K562 (cell line): ENCODE data around the gene ATP6V0A1. TPM values are rescaled to one million over a fixed set of nuclear protein-coding genes. Genes with fewer than 3 reads are reported as not detected.
A peak's percentile ranks its signal among the peaks of the same experiment; 100 is the strongest.

Experiments
- ARNT ChIP-seq, 2 experiments: fragments of 450-650 bp; IDR thresholded peaks; 2 replicates each; pipeline ENCODE4 v1.6.1; 2016; ENCODE audit warnings: mild to moderate bottlenecking in 1 of 2
- ASH1L ChIP-seq: fragments of 450-650 bp; IDR thresholded peaks from 2 replicates; pipeline ENCODE4 v1.6.1; 2018; ENCODE audit warnings: borderline replicate concordance, mild to moderate bottlenecking, low read depth; ENCODE audit not compliant: partially characterized antibody
- BHLHE40 ChIP-seq: IDR thresholded peaks from 2 replicates; pipeline ENCODE4 v1.6.1; 2011; ENCODE audit warnings: low read length, improper control_type of control experiment
- CBFB ChIP-seq: sonication (generic); formaldehyde crosslinking; IDR thresholded peaks from 2 replicates; pipeline ENCODE4 v1.4.0; 2020; ENCODE audit warnings: mild to moderate bottlenecking, missing genetic modification reagents
- ETV6 ChIP-seq, 3 experiments: fragments of 150-350 bp in 1 of 3; sonication (generic) in 1 of 3; formaldehyde crosslinking in 1 of 3; IDR thresholded peaks; 2 replicates each; pipeline versions ENCODE4 v1.6.1 to v1.8.0; 2014 to 2022; ENCODE audit warnings: borderline replicate concordance in 2 of 3, low read depth in 2 of 3, antibody characterized with exemption in 1 of 3, low read length in 1 of 3, mild to moderate bottlenecking in 1 of 3, missing genetic modification reagents in 1 of 3
- FIP1L1 ChIP-seq: fragments of 200-400 bp; formaldehyde crosslinking; IDR thresholded peaks from 2 replicates; pipeline ENCODE4 v1.6.1; 2018; ENCODE audit warnings: mild to moderate bottlenecking, low read depth, low read length; ENCODE audit not compliant: poor library complexity, severe bottlenecking
- L3MBTL2 ChIP-seq: fragments of 450-650 bp; IDR thresholded peaks from 2 replicates; pipeline ENCODE4 v1.6.1; 2016; ENCODE audit warnings: mild to moderate bottlenecking, moderate library complexity
- MEIS2 ChIP-seq: fragments of 450-650 bp; IDR thresholded peaks from 2 replicates; pipeline ENCODE4 v1.6.1; 2014; ENCODE audit warnings: mild to moderate bottlenecking; ENCODE audit not compliant: partially characterized antibody
- MXI1 ChIP-seq: IDR thresholded peaks from 2 replicates; pipeline ENCODE4 v1.6.1; 2011; ENCODE audit warnings: low read depth, mild to moderate bottlenecking, improper control_type of control experiment, low read length
- NFE2L1 ChIP-seq: fragments of 450-650 bp; IDR thresholded peaks from 2 replicates; pipeline ENCODE4 v1.6.1; 2016; ENCODE audit warnings: missing genetic modification characterization, low read depth, mild to moderate bottlenecking, missing compliant biosample characterization, moderate library complexity, borderline replicate concordance
- RFX1 ChIP-seq: fragments of 450-650 bp; IDR thresholded peaks from 2 replicates; pipeline ENCODE4 v1.6.1; 2016; ENCODE audit warnings: mild to moderate bottlenecking, moderate library complexity
- SIN3A ChIP-seq, 2 experiments: fragments of 150-350 bp in 1 of 2; IDR thresholded peaks; 2 replicates each; pipeline ENCODE4 v1.6.1; 2011 to 2016; ENCODE audit warnings: borderline replicate concordance in 2 of 2, low read depth in 2 of 2, low read length in 2 of 2, mild to moderate bottlenecking in 2 of 2, moderate library complexity in 2 of 2; ENCODE audit not compliant: control insufficient read depth in 1 of 2
- ZNF436 ChIP-seq: fragments of 250-450, 450-650 bp; sonication (Bioruptor Pico); formaldehyde crosslinking; IDR thresholded peaks from 2 replicates; pipeline ENCODE4 v1.7.0; 2020; ENCODE audit warnings: mild to moderate bottlenecking
- ZNF589 ChIP-seq: fragments of 200-800 bp; sonication (Bioruptor generic); IDR thresholded peaks from 2 replicates; pipeline ENCODE4 v1.6.1; 2016; ENCODE audit warnings: low read depth, missing genetic modification characterization, missing compliant biosample characterization
- ZNF668 ChIP-seq: fragments of 250-450 bp; sonication (Bioruptor Pico); IDR thresholded peaks from 2 replicates; pipeline ENCODE4 v1.8.0; 2022; ENCODE audit warnings: mild to moderate bottlenecking, inconsistent platforms
- polyA plus RNA-seq, 8 experiments: library from polyadenylated mRNA; depleted of rRNA in 4 of 8; stranded (reverse) in 5 of 8; unstranded in 3 of 8; fragments of >200 nt; fragmentation: Nextera tagmentation in 2 of 8; fragmentation: Illumina TruSeq in 1 of 8; extraction: Ambion mirVana in 2 of 8; extraction: Trizol in 1 of 8; gene quantifications; 2 replicates each; pipeline versions ENCODE4 v1.2.1 to v1.2.3, GENCODE V29; 2011 to 2014; ENCODE audit warnings: inconsistent platforms in 1 of 8, missing spikeins in 1 of 8
- total RNA-seq, 7 experiments: library from RNA; depleted of rRNA in 6 of 7; stranded (reverse); fragments of >200 nt in 6 of 7; fragmentation: Illumina TruSeq in 2 of 7; extraction: Trizol in 2 of 7; gene quantifications; 2 replicates each; pipeline versions ENCODE4 v1.2.1 to v1.2.3, GENCODE V29; 2011 to 2021; ENCODE audit warnings: low replicate concordance in 1 of 7
- TF ChIP-seq, protein P1 (sequence below), 2 experiments: fragments of 200-800 bp in 1 of 2; sonication (Bioruptor generic) in 1 of 2; sonication (generic) in 1 of 2; formaldehyde crosslinking in 1 of 2; IDR thresholded peaks in 1 of 2; conservative IDR thresholded peaks in 1 of 2; 2 replicates each; pipeline versions ENCODE4 v1.5.0 to v1.6.1; 2016 to 2020; ENCODE audit warnings: missing compliant biosample characterization in 1 of 2, missing genetic modification characterization in 1 of 2, missing genetic modification reagents in 1 of 2
- TF ChIP-seq, protein P2 (sequence below), 2 experiments: IDR thresholded peaks; 2 replicates each; pipeline ENCODE4 v1.6.1; 2011; ENCODE audit warnings: borderline replicate concordance in 1 of 2, control low read depth in 1 of 2, low read depth in 1 of 2, low read length in 1 of 2, mild to moderate bottlenecking in 1 of 2, mixed read lengths in 1 of 2, moderate library complexity in 1 of 2; ENCODE audit not compliant: insufficient read depth in 1 of 2, insufficient read length in 1 of 2, poor library complexity in 1 of 2, severe bottlenecking in 1 of 2; ENCODE audit errors: extremely low read depth in 1 of 2
- TF ChIP-seq, protein P3 (sequence below): fragments of 450-650 bp; formaldehyde crosslinking; conservative IDR thresholded peaks from 2 replicates; pipeline ENCODE4 v1.4.0; 2022; ENCODE audit warnings: mild to moderate bottlenecking, missing genetic modification characterization

ATP6V0A1 gene
- total and polyA plus RNA-seq, 9 of the 15 experiments (the other 6 are each of a cell fraction or from before 2014, with no cell fraction given): 11.8 to 158 (median 75.5) TPM

DNA sequence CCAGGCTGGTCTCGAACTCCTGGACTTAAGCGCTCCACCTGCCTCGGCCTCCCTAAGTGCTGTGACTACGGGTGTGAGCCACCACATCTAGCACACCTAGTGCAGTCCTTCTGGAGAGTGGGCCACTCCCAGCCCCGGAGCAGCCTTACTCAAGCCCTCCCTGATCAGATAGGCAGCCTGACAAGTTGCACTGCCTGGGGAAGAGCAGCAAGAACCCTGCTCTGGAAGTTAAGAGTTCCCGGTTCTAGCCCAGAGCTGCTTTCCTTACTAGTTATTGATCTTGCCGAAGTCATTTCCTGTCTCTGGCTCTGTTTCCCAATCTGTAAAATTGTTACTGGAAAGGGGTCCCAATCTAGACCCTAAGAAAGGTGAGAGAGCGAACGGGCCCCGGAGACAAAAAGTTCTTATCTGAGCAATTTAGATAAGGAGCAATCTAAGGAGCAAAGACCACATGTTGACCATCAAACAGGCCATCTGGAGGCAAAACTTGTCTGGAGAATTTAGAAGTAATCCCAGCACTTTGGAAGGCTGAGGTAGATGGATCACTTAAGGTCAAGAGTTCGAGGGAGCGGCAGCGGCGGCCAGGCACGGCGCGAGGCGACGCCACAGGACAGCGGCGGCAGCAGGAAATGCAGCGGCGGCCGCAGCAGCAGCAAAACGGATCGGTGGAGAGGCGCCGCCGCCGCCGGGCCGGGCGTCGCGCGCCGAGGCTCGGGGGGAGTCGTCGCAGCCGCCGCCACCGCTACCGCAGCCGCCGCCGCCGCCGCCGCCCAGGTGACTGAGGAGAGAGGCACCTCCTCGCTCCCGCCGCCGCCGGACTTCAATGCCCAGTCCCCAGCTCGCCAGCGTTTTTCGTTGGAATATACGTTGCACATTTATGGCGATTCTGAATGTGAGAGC, 73.0 kb downstream of the ATP6V0A1 start (continued):
- TF ChIP-seq, protein P1, sequence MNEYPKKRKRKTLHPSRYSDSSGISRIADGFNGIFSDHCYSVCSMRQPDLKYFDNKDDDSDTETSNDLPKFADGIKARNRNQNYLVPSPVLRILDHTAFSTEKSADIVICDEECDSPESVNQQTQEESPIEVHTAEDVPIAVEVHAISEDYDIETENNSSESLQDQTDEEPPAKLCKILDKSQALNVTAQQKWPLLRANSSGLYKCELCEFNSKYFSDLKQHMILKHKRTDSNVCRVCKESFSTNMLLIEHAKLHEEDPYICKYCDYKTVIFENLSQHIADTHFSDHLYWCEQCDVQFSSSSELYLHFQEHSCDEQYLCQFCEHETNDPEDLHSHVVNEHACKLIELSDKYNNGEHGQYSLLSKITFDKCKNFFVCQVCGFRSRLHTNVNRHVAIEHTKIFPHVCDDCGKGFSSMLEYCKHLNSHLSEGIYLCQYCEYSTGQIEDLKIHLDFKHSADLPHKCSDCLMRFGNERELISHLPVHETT (CRISPR knock-in tag; conservative IDR thresholded peaks at IDR 0.05 in 1 of 2, IDR thresholded peaks at IDR 0.05 in 1 of 2): peak in 1 of 2 experiments; percentile 91; a peak in 2 of 4 replicates
- TF ChIP-seq NFE2L1 (tag) (no peak), CBFB (no peak), L3MBTL2 (peak; percentile 84), MEIS2 (peak; percentile 87), ARNT (IDR thresholded peaks at IDR 0.05) (peak in 1 of 2 experiments; percentile 70; a peak in 1 of 4 replicates), SIN3A (IDR thresholded peaks at IDR 0.05; ENCODE audit: borderline replicate concordance in 2 of 2, control insufficient read depth in 1 of 2, low read depth in 2 of 2, low read length in 2 of 2) (peak in 1 of 2 experiments; percentile 38; a peak in 1 of 4 replicates), FIP1L1 (no peak), ZNF436 (CRISPR knock-in tag) (no peak), ZNF589 (CRISPR knock-in tag) (no peak), MXI1 (no peak), ETV6 (IDR thresholded peaks at IDR 0.05; ENCODE audit: borderline replicate concordance in 1 of 2, low read depth in 2 of 2, low read length in 1 of 2) (no peak), ETV6 (CRISPR knock-in tag; IDR thresholded peaks at IDR 0.05; ENCODE audit: borderline replicate concordance) (no peak), BHLHE40 (no peak), RFX1 (no peak), ASH1L (no peak), ZNF668 (CRISPR knock-in tag) (no peak)
- TF ChIP-seq, protein P2, sequence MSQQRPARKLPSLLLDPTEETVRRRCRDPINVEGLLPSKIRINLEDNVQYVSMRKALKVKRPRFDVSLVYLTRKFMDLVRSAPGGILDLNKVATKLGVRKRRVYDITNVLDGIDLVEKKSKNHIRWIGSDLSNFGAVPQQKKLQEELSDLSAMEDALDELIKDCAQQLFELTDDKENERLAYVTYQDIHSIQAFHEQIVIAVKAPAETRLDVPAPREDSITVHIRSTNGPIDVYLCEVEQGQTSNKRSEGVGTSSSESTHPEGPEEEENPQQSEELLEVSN (IDR thresholded peaks at IDR 0.05; ENCODE audit: borderline replicate concordance in 1 of 2, extremely low read depth in 1 of 2, insufficient read depth in 1 of 2, insufficient read length in 1 of 2, low read depth in 1 of 2, low read length in 1 of 2, poor library complexity in 1 of 2, severe bottlenecking in 1 of 2): peak; percentile 63 to 82
- TF ChIP-seq, protein P3, sequence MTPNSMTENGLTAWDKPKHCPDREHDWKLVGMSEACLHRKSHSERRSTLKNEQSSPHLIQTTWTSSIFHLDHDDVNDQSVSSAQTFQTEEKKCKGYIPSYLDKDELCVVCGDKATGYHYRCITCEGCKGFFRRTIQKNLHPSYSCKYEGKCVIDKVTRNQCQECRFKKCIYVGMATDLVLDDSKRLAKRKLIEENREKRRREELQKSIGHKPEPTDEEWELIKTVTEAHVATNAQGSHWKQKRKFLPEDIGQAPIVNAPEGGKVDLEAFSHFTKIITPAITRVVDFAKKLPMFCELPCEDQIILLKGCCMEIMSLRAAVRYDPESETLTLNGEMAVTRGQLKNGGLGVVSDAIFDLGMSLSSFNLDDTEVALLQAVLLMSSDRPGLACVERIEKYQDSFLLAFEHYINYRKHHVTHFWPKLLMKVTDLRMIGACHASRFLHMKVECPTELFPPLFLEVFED: no peak
